ENCODE measurements around the gene RCC2. TPM values are rescaled to one million over a fixed set of nuclear protein-coding genes. Genes with fewer than 3 reads are reported as not detected.

Gene RCC2
- total RNA-seq, 1 experiment from 2014 or later: 86.2 TPM

- no peak for DNase-seq (ENCODE audit: low read depth)
Observed at GRCh38 chr1:17377325-17377953, 62.0 kb downstream of the RCC2 start.

GRCh38 chr1:17375651-17376050, 63.8 kb downstream of the RCC2 start:
- no peak for DNase-seq (ENCODE audit: low read depth)

GRCh38 chr1:17372955-17373354, 66.5 kb downstream of the RCC2 start:
- DNase-seq (ENCODE audit: low read depth): no peak

GRCh38 chr1:17371896-17372295, 67.6 kb downstream of the RCC2 start, which contains the start of gene PADI6:
Gene PADI6, plus strand, starts transcription at chr1:17372196. Its CDS starts 50 bp downstream, at chr1:17372246.
- DNase-seq (ENCODE audit: low read depth): no peak

GRCh38 chr1:17370618-17371017, 68.9 kb downstream of the RCC2 start:
- no peak for DNase-seq (ENCODE audit: low read depth)

GRCh38 chr1:17369466-17369865, 70.0 kb downstream of the RCC2 start:
- peak; percentile 88 for DNase-seq (ENCODE audit: low read depth)

GRCh38 chr1:17365293-17365692, 74.2 kb downstream of the RCC2 start:
- no peak for DNase-seq (ENCODE audit: low read depth)

GRCh38 chr1:17363771-17364170, 75.7 kb downstream of the RCC2 start:
- no peak for DNase-seq (ENCODE audit: low read depth)

GRCh38 chr1:17363351-17363750, 76.1 kb downstream of the RCC2 start:
- no peak for DNase-seq (ENCODE audit: low read depth)

- DNase-seq (ENCODE audit: low read depth): no peak
Observed at GRCh38 chr1:17361687-17362086, 77.8 kb downstream of the RCC2 start.

GRCh38 chr1:17360272-17360956, 79.1 kb downstream of the RCC2 start:
- no peak for DNase-seq (ENCODE audit: low read depth)

- DNase-seq (ENCODE audit: low read depth): no peak
Observed at GRCh38 chr1:17359808-17360207, 79.7 kb downstream of the RCC2 start.

GRCh38 chr1:17359031-17359430, 80.4 kb downstream of the RCC2 start:
- DNase-seq (ENCODE audit: low read depth): no peak

- DNase-seq (ENCODE audit: low read depth): no peak
Observed at GRCh38 chr1:17358557-17358956, 80.9 kb downstream of the RCC2 start.

Other genes with a start within 250 kb of the RCC2 start
- 0.47 and 0.66 TPM in 2 replicates for gene PADI1, start 234.5 kb downstream of the RCC2 start, total RNA-seq (2014; rRNA removed; shearing (Covaris generic))
- 0.39 and 0.57 TPM in 2 replicates for gene PADI3, start 190.6 kb downstream of the RCC2 start, total RNA-seq (2014; rRNA removed; shearing (Covaris generic))
- gene PADI4, start 131.5 kb downstream of the RCC2 start, total RNA-seq (2014; rRNA removed; shearing (Covaris generic)): 0.05 and 0.13 TPM in 2 replicates
- not detected in 2 replicates for gene PADI6, start 67.5 kb downstream of the RCC2 start, total RNA-seq (2014; rRNA removed; shearing (Covaris generic))
- 6.4 and 6.7 TPM in 2 replicates for gene ARHGEF10L, start 100.0 kb upstream of the RCC2 start, total RNA-seq (2014; rRNA removed; shearing (Covaris generic))